GM18526 (cell line): ENCODE measurements around the gene HOMER2.

Source experiments
- POLR2A ChIP-seq: IDR thresholded peaks from 3 replicates; pipeline ENCODE4 v1.6.1; 2011; ENCODE audit not compliant: insufficient read length; ENCODE audit errors: extremely low read depth

The HOMER2 gene

DNA sequence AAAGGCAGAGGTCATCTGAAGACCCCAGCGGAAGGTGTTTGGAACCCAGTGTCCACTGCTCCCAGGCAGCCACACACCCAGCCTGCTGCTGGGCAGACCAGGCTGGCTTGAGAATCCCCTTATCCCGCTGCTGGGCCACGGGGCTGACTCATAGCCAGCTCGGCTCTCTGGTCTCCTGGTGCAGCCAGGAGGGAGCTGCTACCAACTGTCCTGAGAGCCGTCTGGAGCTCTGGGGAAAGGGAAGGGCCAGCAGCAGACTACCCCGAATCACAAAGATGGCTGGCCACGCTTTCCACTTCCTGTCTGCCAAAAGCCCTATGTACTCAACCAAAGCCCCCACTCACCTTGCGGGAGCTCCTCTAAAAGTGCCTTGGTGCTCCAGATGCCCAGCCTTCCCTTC is 104.8 kb downstream of the HOMER2 start:
- no peak for TF ChIP-seq POLR2A

DNA sequence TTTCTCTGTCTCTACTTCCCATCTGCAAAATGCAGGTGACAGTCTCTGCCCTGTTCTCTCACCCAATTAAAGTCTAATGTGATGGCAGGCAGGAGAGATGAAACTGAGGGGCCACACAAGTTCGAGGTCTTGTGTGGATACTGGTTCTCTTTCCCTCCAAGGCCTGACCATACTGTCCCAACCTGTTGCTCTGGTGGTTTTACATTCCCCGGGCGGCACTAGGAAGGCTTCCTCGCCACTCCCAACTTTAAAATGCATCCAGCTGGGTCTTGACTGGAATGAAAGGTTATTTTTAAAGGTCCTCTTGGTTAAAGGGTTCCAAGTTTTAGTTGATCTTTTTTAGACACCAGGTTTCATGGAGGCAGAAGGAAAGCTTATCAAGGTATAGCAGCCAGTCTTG is 105.9 kb downstream of the HOMER2 start:
- TF ChIP-seq POLR2A: no peak

GRCh38 chr15:82845686-82846085 is 106.8 kb downstream of the HOMER2 start:
- TF ChIP-seq POLR2A: no peak

DNA sequence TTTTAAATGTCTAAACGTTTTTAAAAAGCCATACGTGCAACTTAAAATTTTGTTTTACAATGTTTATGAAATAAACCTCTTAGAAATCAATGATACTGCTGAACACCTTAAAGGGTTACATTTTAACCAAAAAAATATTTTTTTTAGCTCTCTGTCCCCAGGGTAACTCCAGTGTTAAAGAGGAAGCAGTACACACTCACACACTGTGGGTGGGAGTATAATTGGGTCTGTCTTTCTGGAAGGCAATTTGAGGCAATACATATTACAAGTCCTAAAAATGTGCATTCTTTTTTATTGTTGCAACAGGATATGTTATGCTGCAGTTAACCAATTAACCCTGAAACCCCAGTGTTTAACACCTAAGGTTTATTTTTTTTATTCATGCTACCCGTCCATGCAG is 109.0 kb downstream of the HOMER2 start:
- TF ChIP-seq POLR2A: no peak

- TF ChIP-seq POLR2A: no peak
These were observed 112.4 kb downstream of the HOMER2 start for GRCh38 chr15:82840166-82840565.

DNA sequence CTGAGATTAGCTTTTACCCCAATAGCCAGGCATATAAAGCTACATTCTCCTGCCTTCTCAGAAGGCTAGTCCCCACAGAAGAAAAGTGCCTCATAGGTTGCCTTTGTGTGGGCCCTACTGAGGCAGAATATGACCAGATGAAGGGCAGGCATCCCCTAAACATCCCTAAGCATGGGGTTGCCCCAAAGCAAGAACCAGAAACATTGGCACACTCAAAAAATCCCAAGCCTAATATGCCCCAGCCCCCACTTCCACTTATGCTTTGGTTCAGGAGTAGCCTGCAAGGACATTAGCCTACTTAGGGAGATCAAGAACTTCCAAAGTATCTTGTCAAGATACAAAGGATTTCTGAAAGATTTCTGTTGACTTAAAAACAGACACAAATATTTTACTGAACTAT is 113.4 kb downstream of the HOMER2 start:
- TF ChIP-seq POLR2A: no peak

- no peak for TF ChIP-seq POLR2A
These were observed 114.3 kb downstream of the HOMER2 start for GRCh38 chr15:82838096-82838735.

- TF ChIP-seq POLR2A: no peak
These were observed 117.1 kb downstream of the HOMER2 start for GRCh38 chr15:82835391-82835917.

- TF ChIP-seq POLR2A: no peak
These were observed 119.2 kb downstream of the HOMER2 start for GRCh38 chr15:82833362-82833682.

DNA sequence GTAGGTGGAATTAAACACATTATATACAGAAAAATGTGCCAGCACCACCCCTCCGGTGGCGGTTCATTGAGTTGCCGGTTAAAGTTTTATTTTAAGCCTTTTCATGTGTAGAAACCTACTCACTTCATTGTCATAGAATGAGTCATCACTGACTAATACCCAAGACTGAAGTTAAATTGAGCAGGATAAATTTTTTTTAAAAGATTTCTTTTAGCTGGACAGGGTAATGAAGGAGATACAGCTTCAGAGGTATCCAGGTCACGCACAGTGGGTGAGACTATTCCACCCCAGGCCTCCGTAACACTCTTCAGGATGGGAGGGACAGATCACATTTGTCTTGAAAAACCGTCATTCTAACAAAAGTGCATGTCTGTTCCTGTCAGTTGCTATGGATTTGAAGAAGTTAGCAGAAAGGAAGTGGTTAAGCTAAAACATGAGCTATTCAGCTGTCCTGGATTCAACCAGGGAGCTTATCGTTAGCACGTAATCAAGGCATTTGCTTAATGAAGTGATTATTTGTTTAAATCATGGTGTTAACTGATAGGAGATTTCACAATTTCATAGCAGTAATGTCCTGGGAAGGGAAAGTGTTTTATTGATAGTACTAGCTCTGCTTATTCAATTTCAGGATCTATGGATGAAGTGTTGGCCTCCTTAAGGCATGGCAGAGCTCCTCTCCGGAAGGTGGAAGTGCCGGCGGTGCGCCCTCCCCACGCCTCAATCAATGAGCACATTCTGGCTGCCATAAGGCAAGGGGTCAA is 119.7 kb downstream of the HOMER2 start:
- no peak for TF ChIP-seq POLR2A

DNA sequence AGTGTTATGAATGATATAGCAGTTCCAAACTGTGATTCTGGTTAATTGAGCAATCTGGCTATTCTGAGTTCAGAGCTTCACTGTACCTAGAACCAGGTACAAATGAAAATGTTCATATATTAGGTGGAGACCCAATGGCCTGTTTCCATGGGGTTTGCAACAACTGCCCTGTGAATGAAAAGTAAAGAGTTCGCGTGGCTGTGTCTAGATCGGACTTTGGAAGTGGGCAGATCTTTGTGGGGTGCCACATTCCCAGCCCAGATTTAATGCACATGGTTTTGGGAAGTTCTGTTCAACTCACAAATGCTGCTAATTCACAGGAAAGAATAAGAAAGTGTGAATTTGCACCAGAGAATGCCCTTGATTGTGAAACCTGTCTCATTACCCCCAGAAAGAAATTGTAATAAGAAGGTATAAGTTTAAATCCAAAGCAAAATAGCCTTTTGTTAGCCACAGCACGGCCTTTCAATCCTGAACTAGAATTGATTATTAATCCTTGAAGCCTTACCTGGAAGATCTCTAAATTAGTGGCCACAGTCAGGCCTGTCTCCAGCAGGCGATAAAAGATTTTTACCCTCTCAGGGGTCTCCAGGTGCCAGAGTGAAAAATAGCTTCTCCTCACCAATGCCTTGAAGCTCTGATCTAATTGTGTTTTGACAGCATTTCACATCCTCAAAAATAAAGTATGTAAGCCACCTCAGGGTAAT is 120.5 kb downstream of the HOMER2 start:
- TF ChIP-seq POLR2A: no peak

DNA sequence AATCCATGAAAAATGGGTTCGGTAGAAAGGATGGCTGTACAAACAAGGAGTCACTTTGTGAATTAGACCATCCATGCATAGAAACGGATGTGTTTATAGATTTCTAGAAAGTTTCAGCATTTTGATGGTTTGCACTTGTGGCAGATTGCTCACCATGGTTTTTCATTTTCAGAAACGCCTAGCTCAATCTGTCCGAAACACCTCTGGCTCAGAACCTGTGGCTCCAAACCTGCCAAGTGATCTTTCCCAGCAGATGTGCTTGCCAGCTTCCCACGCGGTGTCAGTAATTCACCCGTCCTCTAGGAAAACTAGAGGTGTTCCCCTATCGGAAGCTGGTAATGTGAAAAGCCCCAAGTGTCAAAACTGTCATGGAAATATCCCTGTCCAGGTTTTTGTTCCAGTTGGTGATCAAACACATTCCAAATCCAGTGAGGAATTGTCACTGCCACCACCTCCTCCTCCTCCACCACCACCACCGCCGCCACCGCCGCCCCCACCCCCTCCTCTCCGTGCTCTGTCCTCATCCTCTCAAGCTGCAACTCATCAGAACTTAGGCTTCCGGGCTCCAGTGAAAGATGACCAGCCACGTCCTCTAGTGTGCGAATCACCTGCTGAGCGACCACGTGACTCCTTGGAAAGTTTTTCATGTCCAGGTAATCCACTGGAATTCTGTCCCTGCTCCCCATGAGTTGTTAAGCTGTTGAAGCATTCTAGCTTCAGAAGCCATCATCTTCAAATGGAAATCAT is 121.9 kb downstream of the HOMER2 start:
- TF ChIP-seq POLR2A: no peak

GRCh38 chr15:82829234-82829633 is 123.3 kb downstream of the HOMER2 start:
- TF ChIP-seq POLR2A: no peak

DNA sequence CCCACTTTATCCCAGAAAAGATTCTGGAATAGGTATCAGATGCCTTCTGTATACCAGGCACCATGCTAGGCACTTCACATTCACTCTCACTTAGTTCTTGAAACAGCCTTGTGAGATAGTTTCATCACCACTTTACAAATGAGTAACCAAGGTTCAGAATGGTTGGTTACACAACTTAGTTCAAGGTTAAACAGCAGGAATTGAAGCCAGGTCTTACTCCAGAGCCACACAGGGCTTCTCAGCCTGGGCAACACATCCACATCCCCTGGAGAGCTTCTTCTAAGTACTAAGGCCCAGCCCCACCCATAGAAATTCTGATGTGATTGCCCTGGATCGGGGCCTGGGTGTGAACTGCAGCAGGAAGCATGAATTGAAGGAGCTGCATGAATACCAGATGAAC is 124.4 kb downstream of the HOMER2 start:
- TF ChIP-seq POLR2A: no peak

DNA sequence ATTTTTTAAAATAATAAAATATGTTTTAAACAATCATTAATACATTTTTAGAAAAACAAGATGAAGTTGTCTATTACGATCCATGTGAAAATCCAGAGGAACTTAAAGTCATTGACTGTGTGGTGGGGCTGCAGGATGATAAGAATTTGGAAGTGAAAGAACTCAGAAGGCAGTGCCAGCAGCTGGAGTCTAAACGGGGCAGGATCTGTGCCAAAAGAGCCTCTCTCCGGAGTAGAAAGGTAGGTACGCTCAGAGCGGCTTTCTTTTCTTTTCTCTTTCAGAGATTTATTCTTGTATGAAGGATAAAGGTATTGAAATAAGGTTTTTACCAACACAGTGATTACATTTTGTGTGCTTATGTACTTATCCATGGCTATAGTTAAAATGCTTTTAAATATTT is 129.5 kb downstream of the HOMER2 start:
- no peak for TF ChIP-seq POLR2A

GRCh38 chr15:82820128-82820527 is 132.4 kb downstream of the HOMER2 start:
- no peak for TF ChIP-seq POLR2A

DNA sequence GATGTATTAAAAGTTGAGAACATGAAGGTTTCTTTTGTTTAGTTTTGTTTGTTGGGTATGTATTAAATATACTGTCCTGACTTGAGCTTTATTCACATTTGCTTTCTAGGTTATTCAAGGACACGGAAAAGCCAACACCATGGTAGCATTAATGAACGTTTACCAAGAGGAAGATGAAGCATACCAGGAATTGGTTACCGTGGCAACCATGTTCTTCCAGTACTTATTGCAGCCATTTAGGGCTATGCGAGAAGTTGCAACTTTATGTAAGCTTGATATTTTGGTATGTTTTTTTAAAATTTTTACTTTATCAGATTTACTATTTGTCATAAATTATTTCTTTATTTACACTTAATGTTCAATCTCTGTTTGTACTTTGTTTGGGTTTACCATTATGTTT is 139.5 kb downstream of the HOMER2 start:
- TF ChIP-seq POLR2A: no peak
